ENCODE measurements around the gene FSTL4.
"Not testable (repeated sequence)": the region's sequence is repeated elsewhere in the genome, so short reads cannot be mapped to it uniquely, and the experiment has no call there.

FSTL4 gene

DNA sequence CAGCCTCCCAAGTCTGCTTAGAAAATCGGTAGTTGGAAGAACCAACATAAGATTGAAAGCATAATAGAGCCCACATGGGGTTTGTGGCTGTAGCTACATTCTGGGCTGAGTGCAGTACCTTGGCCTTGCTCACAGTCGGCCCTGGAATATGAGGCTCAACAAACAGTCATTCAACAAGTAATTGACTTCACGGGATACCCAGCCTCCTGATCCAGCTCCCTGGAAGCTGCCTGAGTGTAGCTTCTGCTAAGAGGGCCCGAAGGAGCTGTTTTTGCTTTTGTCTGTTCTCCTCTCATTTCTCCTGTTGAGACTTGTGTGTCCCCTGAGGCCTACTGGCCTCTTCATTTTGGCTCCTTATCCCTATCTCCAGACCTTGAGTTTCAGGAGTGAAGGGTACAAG, 389.8 kb downstream of the FSTL4 start:
- DNase-seq (ENCODE audit: low read depth), result no peak

DNA sequence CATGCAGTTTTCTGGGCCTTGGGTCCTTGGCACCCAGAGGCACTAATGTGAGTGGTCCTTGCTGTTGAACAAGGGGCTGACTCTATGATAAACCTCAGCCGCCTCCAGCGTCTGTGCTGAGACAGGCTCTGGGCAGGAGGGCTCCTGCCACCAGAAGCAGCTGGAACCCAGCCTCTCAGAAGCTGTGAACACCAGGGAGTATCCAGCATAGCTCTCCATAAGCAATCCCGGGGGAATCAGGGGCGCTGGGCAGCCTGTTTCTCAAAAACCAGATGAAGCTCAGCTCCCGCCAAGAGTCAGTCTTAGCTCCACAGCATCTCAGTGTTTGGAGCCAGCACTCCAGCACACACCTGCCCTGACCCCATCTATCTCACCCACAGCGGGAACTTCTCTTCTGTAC, 390.3 kb downstream of the FSTL4 start:
- no peak for DNase-seq (ENCODE audit: low read depth)

- no peak for DNase-seq (ENCODE audit: low read depth)
These were observed 391.3 kb downstream of the FSTL4 start for GRCh38 chr5:133220851-133221674.

DNA sequence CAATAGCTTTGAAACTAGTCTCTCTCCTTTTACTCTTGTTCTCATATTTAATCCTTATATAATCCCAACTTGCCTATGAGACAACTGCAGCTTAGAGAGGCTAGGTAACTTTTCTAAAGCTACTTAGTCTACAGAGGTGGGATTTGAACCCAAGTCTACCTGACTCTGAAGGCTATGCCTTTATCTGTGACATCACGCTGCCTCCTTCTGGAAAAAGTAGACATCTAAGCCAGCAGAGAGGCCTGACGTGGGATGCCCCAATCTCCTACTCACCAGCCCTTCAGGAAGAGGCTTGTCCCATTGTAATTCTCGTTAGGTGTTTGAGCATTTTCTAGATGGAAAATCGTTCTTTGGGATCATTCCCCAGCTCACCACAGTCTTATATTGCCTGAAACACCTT, 393.0 kb downstream of the FSTL4 start:
- DNase-seq (ENCODE audit: low read depth), result no peak

DNA sequence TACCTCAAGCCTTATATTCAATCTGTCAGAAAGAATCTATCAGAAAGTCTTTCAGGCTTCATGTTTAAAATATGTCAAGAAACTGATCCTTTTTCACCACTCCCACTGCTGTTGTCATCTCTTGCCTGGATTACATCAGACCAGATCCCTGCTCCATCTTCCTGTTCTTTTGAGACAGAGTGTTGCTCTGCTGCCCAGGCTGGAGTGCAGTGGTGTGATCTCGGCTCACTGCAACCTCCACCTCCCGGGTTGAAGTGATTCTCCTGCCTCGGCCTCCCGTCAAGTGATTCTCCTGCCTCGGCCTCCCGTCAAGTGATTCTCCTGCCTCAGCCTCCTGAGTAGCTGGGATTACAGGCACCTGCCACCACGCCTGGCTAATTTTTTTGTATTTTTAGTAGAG, 396.2 kb downstream of the FSTL4 start:
- not testable (repeated sequence) for DNase-seq (ENCODE audit: low read depth)

DNA sequence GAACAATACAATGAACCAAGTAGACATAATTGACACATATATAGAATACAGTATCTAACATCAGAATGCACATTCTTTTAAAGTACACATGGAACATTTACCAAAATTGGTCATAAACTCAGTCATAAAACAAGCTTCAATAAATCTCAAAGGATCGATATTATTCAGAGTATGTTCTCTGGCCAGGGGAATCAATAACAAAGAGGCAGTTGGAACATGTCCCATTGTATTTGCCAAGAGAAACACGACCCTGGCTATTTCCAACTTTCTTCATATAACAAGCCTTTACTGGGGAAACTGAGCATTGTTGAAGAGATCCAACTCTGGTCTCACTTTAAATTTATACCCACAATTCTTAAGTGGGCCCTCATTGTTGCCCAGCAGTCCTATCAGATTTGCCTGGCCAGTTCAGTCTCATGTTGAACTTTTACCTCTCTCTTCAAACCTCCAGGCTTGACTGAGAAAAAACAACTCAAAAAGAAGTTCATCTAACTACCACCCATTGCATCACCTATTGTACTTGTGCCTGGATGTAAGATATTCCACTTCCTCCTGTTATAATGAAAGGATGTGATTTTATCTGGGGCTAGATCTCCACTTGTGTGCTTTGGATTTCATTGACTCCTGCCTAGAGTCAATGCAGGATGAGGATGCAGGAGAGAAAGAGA, 398.1 kb downstream of the FSTL4 start:
- DNase-seq (ENCODE audit: low read depth), result no peak

DNA sequence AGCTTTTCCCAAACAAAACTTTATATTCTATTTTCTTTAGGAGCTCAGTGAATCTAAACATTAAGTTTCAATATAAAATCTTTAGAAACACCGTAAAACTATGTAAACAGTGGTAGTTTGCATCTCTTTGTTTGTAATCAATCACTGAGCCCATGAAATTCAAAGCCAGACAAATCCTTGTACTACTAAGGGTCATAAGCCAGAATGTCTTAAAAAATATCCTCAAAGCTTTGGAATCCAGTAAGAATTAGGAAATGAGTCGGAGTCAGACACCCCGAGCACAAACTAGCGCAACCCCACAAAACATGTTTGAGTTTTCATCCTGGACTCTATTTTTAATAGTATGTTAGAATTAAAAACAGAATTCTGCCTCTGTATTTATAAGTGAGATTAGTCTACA, 406.7 kb downstream of the FSTL4 start:
- DNase-seq (ENCODE audit: low read depth), result no peak

DNA sequence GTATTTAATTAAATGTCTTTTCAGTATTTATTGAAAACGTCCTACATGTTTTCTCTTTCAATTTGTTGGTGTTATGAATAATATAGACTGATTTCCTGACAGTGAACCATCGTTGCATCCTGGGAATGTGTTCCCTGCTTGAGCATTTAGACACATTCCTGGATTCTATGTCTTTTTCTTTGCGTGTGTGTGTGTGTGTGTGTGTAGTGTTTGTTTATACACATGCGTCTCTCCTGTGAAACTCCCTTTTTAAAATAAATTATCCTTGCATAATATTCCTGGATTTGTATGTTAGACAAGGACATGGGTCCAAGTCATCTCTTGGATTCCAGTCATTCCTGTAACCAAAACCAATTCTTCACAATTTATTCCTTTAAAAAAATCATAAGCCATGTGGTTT, 407.1 kb downstream of the FSTL4 start:
- no peak for DNase-seq (ENCODE audit: low read depth)

GRCh38 chr5:133203317-133204305, 408.7 kb downstream of the FSTL4 start:
- no peak for DNase-seq (ENCODE audit: low read depth)

DNA sequence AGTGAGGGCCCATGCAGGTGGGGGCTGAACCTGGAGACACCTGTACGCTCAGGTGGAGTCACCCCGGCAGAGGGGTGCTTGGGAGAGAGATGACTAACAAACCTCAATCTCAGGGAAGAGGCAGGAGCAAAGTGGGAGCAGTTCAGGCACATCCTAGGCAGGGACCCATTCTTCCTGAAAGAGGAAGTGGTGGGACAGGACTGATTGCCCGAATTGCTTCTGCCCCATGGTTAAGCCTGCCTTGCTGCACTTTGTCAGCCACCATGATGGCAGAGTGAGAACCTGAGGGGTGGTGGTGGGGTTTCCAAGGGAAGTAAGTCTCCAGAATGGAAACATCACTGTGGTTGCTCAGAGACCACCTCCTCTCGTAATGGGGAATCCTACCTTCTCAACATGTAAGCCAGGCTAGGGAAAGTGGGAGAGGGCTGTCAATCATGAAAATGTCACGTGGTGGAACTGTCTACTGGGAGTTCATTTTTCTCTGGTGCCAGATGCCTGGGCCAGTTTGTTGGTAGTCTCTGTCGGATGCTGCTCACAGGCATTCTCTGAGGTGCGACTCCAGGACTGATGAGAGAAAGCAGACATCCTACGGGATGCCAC, 410.2 kb downstream of the FSTL4 start:
- no peak for DNase-seq (ENCODE audit: low read depth)

DNA sequence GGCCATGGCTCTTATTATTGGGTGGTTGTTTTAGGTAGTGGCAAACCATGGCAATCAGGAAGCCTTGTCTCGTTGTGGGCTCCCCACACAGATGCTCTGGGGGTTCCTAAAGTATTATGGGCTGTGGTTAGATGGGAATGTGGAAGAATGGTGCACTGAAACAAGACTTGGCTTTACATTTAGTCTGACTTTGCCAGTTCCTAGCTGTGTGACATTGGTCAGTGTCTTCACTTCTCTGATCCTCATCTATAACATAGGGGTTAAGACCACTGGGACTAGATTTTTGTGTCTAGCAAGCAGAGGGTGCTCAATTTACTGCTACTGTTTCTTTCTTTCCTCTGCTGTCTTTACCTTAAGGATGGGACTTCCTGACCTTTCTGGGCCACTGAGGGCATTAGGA, 411.0 kb downstream of the FSTL4 start:
- no peak for DNase-seq (ENCODE audit: low read depth)

GRCh38 chr5:133200256-133200655, 412.1 kb downstream of the FSTL4 start:
- no peak for DNase-seq (ENCODE audit: low read depth)

DNA sequence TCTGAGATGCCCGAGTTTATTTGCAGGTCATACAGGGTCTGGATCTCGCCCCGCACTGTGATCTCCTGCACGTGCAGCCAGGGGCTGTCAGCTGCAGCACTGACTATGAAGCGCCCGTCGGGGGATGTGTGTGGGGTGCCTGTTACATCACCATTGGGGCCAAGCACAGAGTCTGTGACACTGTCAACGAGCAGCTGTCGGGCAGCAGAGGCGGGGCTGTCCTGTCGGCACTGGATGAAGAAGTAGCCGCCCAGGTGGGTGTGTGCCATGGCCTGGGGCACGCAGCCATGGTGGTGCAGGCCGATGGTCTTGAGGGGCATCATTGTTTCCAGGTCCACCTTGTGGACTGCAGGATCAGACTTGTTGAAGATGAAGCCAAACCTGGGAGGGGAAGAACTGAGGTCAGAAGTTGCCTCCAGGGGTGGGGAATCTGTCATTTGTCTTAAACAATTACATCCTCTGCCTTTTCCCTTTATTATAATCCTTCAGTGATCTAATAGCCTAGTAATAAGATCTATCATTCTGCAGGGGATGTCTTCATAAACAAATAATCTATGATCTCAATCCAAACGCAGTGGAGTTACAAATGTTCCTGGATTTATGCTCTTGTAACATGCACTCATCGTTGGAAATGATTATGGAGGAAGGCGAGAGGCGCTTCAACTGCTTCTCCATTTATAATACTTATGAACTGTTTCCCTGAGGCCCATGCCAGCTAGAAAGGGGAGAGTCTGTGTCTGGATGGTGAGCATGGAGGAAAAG, 412.7 kb downstream of the FSTL4 start:
- no peak for DNase-seq (ENCODE audit: low read depth)

- DNase-seq (ENCODE audit: low read depth), result no peak
These were observed 413.8 kb downstream of the FSTL4 start for GRCh38 chr5:133198511-133198910.

GRCh38 chr5:133196441-133197085, 415.8 kb downstream of the FSTL4 start:
- no peak for DNase-seq (ENCODE audit: low read depth)

DNA sequence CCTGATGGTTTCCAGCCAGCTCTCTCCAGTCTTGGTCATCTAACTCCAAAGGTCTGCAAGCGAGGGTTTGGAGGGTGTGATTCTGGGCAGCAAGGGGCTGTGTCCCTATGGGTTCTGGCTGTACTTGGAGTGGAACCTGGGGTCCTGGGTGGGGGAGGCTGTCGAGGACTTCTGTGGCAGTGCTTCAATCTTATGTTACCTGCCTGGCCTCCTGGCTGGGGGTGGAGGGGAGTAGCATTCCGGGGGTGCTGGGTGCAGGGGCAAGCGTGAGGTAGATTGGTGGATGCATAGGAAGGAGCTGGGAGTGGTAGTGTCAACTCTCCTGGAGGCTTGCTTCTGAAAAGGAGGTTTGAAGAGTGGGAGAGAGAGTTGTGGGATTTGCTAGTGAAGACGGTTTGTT, 417.1 kb downstream of the FSTL4 start:
- DNase-seq (ENCODE audit: low read depth), result no peak

- DNase-seq (ENCODE audit: low read depth), result no peak
These were observed 418.5 kb downstream of the FSTL4 start for GRCh38 chr5:133193794-133194193.

GRCh38 chr5:133192716-133193115, 419.6 kb downstream of the FSTL4 start:
- DNase-seq (ENCODE audit: low read depth), result no peak

GRCh38 chr5:133189881-133190280, 422.5 kb downstream of the FSTL4 start:
- DNase-seq (ENCODE audit: low read depth), result no peak

- no peak for DNase-seq (ENCODE audit: low read depth)
These were observed 432.9 kb downstream of the FSTL4 start for GRCh38 chr5:133179405-133179804.
